PC-9 (cell line): ENCODE data around the gene C1orf141. TPM values are rescaled to one million over a fixed set of nuclear protein-coding genes. Genes with fewer than 3 reads are reported as not detected.

Experiments
- BruUV-seq: library from RNA; stranded (reverse); fragments of 400-500 nt; replicated peaks from 2 replicates; lab custom pipeline; 2021; lab: Mats Ljungman, UMichigan
- CTCF ChIA-PET: fragments of 300-600 bp; sonication (Branson Sonifier 250); formaldehyde crosslinking; loops from one replicate; lab custom pipeline; 2022; ENCODE audit warnings: antibody characterized with exemption; lab: Charles Lee
- POLR2A ChIA-PET: fragments of 300-600 bp; sonication (Branson Sonifier 250); formaldehyde crosslinking; loops from one replicate; lab custom pipeline; 2022; ENCODE audit warnings: antibody characterized with exemption; ENCODE audit not compliant: unreplicated experiment; lab: Charles Lee
- DNase-seq, 2 experiments: peaks; one replicate each; pipeline versions ENCODE4 v3.0.0 to v3.0.0-alpha.2; 2015 to 2022; ENCODE audit warnings: mixed read lengths in 1 of 2
- H2AFZ ChIP-seq: fragments of 200-600 bp; sonication (generic); 2 replicates; pipeline ENCODE4 v1.8.1; 2017; ENCODE audit warnings: antibody characterized with exemption
- H3F3A ChIP-seq: fragments of 200-600 bp; sonication (generic); 2 replicates; pipeline ENCODE4 v1.8.1; 2017; ENCODE audit warnings: antibody characterized with exemption, mild to moderate bottlenecking, low read depth; ENCODE audit not compliant: insufficient read depth
- H3K27ac ChIP-seq: fragments of 200-600 bp; sonication (generic); 2 replicates; pipeline ENCODE4 v1.6.1; 2016; ENCODE audit warnings: mixed run types
- H3K27me3 ChIP-seq: fragments of 200-600 bp; sonication (generic); 2 replicates; pipeline ENCODE4 v1.6.1; 2016; ENCODE audit warnings: low read depth, mixed run types; ENCODE audit not compliant: insufficient read depth
- H3K36me3 ChIP-seq: fragments of 200-600 bp; sonication (generic); 2 replicates; pipeline ENCODE4 v1.6.1; 2016; ENCODE audit warnings: low read depth, mixed run types
- H3K4me1 ChIP-seq: fragments of 200-600 bp; sonication (generic); replicated peaks from 2 replicates; pipeline ENCODE4 v1.6.1; 2016; ENCODE audit warnings: mixed run types; ENCODE audit not compliant: insufficient read depth
- H3K4me2 ChIP-seq: fragments of 200-600 bp; sonication (generic); 2 replicates; pipeline ENCODE4 v1.6.1; 2017; ENCODE audit warnings: mixed run types
- H3K4me3 ChIP-seq: fragments of 200-600 bp; sonication (generic); 2 replicates; pipeline ENCODE4 v1.6.1; 2016; ENCODE audit warnings: mixed run types
- H3K79me2 ChIP-seq: fragments of 200-600 bp; sonication (generic); 2 replicates; pipeline ENCODE4 v1.6.1; 2017; ENCODE audit warnings: low read depth, mixed run types
- H3K9me2 ChIP-seq: fragments of 200-600 bp; sonication (generic); 2 replicates; pipeline ENCODE4 v1.8.1; 2017; ENCODE audit warnings: mild to moderate bottlenecking; ENCODE audit not compliant: insufficient read depth
- H3K9me3 ChIP-seq: fragments of 200-600 bp; sonication (generic); 2 replicates; pipeline ENCODE4 v1.8.1; 2016; ENCODE audit warnings: low read depth; ENCODE audit not compliant: insufficient read depth
- H4K20me1 ChIP-seq: fragments of 200-600 bp; sonication (generic); 2 replicates; pipeline ENCODE4 v1.8.1; 2017; ENCODE audit not compliant: insufficient read depth
- CTCF ChIP-seq: fragments of 200-600 bp; sonication (generic); conservative IDR thresholded peaks from 2 replicates; pipeline ENCODE4 v1.6.1; 2017; ENCODE audit warnings: mixed run types, antibody characterized with exemption, mild to moderate bottlenecking, moderate library complexity
- EZH2 ChIP-seq: fragments of 200-600 bp; sonication (generic); IDR thresholded peaks from 2 replicates; pipeline ENCODE4 v1.8.0; 2017; ENCODE audit warnings: antibody characterized with exemption, low read depth
- intact Hi-C: fragments of 100-400 bp; cut with micrococcal nuclease; formaldehyde crosslinking; loops from one replicate; pipeline ENCODE4 v1.10.0; 2022; ENCODE audit not compliant: unreplicated experiment
- total RNA-seq: library from RNA; stranded (reverse); gene quantifications from 2 replicates; pipeline ENCODE4 v1.2.3, GENCODE V29; 2021

Gene C1orf141
- total RNA-seq, 1 experiment from 2014 or later = not detected

- BruUV-seq = no TSS peak
- CTCF ChIA-PET = no interaction called here
- H2AFZ ChIP-seq = no peak overlapping the region
- POLR2A ChIA-PET = no interaction called here
- no peaks in the 10 kb centered on the region for H3F3A ChIP-seq
- no peaks in the 10 kb centered on the region for H3K79me2 ChIP-seq
- H3K27ac ChIP-seq = no peak overlapping the region
- H3K9me2 ChIP-seq = no peaks in the 10 kb centered on the region
- intact Hi-C loops = no loop called here
- H3K4me1 ChIP-seq = no peaks in the 10 kb centered on the region
- no peak overlapping the region for H3K4me3 ChIP-seq
- no peak for TF ChIP-seq EZH2
- TF ChIP-seq CTCF = no peak
- H3K27me3 ChIP-seq = no peaks in the 10 kb centered on the region
- H3K9me3 ChIP-seq = no peaks in the 10 kb centered on the region
- H4K20me1 ChIP-seq = no peaks in the 10 kb centered on the region
- H3K36me3 ChIP-seq = no peaks in the 10 kb centered on the region
- H3K4me2 ChIP-seq = no peak overlapping the region
- DNase-seq = no peak
Measured at GRCh38 chr1:67118191-67118590, 16.6 kb downstream of the C1orf141 start.

DNA sequence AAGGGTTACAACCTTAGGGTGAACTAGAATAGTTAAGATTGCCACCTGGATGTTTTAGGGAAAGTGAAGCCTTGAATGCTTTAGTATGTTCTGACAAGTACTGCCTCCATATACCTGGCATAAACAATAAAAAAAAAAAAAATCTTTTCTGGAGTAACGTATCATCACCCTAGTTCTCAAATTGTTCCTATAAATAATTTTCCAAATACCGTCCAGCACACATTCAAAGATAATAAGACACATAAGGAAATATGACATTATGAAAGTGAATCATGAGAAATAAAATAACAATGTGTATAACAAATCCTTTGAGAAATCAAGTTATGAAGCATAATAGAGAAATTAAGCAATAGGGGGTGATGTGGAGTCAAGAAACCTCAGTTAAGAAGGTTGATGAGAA, 20.6 kb downstream of the C1orf141 start:
- ChIA-PET POLR2A (no interaction called here), CTCF (no interaction called here)
- Histone ChIP-seq H3F3A (no peaks in the 10 kb centered on the region), H2AFZ (no peak overlapping the region), H3K36me3 (no peaks in the 10 kb centered on the region), H3K9me2 (0 out of 2 replicates have a peak, but pooled peaks cover 7% of the 10 kb centered on the region), H3K27me3 (no peaks in the 10 kb centered on the region), H3K79me2 (no peaks in the 10 kb centered on the region), H3K4me2 (no peak overlapping the region), H3K9me3 (no peaks in the 10 kb centered on the region), H3K4me3 (no peak overlapping the region), H3K27ac (no peak overlapping the region), H4K20me1 (no peaks in the 10 kb centered on the region), H3K4me1 (no peaks in the 10 kb centered on the region)
- no peak for DNase-seq
- no TSS peak for BruUV-seq
- intact Hi-C loops = no loop called here
- no peak for TF ChIP-seq CTCF
- TF ChIP-seq EZH2 = no peak

DNA sequence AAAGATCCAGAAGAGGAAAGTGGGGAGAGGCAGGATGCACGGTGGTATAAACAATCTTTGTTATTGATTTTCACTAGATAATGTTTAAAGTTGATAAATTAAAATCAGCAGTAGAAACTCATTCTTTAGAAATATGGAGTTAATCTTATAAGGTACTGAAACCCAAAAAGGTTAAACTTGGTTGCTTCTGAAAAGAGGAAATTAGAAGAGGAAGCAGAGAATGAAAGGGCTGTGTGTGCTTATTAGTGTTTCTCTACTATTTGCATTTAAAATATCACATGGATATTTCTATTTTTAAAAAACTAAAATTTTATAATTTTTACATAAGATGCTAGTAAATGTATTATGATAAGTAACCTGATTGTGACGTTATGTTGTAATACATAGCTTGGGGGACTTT, 24.4 kb downstream of the C1orf141 start:
- no peak for DNase-seq
- POLR2A ChIA-PET = no interaction called here

More for the DNA sequence above, 24.4 kb downstream of the C1orf141 start:
- Histone ChIP-seq H3K36me3 (no peaks in the 10 kb centered on the region), H3F3A (no peaks in the 10 kb centered on the region), H3K79me2 (no peaks in the 10 kb centered on the region), H4K20me1 (no peaks in the 10 kb centered on the region), H3K4me1 (no peaks in the 10 kb centered on the region), H3K27me3 (no peaks in the 10 kb centered on the region), H3K27ac (no peak overlapping the region), H3K9me2 (peaks cover 7% of the 10 kb centered on the region; the same call in 1 of the 2 replicates), H3K4me3 (no peak overlapping the region), H3K9me3 (no peaks in the 10 kb centered on the region), H2AFZ (no peak overlapping the region), H3K4me2 (no peak overlapping the region)
- no TSS peak for BruUV-seq
- CTCF ChIA-PET = no interaction called here
- no peak for TF ChIP-seq CTCF
- no peak for TF ChIP-seq EZH2
- intact Hi-C loops = no loop called here
